GM04503 (cell line): ENCODE measurements around the gene THUMPD3.

Experiments
- DNase-seq: peaks from one replicate; pipeline ENCODE4 v3.0.0-alpha.2; 2012; ENCODE audit warnings: low read depth

THUMPD3 gene, protein sequence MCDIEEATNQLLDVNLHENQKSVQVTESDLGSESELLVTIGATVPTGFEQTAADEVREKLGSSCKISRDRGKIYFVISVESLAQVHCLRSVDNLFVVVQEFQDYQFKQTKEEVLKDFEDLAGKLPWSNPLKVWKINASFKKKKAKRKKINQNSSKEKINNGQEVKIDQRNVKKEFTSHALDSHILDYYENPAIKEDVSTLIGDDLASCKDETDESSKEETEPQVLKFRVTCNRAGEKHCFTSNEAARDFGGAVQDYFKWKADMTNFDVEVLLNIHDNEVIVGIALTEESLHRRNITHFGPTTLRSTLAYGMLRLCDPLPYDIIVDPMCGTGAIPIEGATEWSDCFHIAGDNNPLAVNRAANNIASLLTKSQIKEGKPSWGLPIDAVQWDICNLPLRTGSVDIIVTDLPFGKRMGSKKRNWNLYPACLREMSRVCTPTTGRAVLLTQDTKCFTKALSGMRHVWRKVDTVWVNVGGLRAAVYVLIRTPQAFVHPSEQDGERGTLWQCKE

DNA sequence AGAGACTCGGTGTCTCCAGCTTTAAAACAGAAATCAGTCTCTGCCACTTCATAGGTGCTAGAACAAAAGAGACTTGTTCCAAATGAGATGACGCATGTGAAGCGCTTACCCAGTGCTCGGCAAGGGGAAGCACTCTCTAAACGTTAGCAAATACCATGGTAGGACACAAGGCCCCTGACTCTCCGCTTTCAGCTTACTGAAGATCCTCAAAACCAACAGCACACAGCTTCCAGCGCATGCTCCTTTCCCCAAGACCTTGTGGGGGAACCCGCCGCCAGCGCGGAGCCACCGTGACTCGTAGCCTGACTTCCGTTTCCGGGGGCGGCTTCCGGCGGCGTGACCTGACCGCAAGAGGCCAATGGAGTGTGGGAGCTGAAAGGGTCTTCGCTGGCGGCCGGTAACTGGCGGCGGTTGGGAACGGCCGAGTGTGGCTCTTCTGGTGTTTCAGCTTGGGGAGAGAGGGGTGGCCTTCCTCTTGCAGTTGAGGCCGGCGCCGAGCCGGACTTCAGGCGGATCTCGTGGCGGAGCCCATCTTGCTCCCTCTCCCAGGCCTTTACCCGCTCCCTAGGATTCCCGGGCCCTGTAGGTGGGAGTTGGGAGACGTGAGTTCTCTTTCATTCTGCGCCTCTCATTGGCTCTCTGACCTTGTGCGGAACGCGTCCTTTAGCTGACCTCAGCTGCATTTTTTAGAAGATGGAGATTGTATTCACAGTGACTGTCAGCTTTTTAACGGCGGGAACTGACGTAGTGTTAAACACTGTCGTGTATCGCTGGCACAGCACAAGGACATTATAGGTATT, at the start of gene THUMPD3:
TSS of gene THUMPD3 (plus strand) at position 324 of the 800 bp plus-strand sequence. CDS start 2,015 bp downstream, outside the sequence.
- DNase-seq, result peak; percentile 63

DNA sequence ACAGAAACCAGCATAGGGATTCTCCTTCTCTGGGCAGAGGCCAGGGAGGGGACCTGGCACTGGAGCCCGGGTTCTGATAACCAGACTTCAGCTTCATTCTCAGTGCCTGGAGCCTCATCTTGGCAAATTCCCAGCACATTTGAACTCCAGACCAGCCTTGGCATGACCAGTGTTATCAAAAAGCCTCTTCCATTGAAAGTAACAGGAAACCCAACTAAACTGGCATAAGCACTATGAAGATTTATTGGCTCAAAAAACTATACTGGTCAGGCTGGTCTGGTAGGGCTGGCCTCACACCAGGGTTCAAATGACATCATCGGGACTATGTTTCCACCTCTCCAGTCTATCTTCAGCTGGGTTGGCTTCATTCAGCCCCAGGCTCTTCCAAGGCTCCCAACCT, 48.1 kb upstream of the THUMPD3 start:
- no peak for DNase-seq

GRCh38 chr3:9316881-9317361, 45.9 kb upstream of the THUMPD3 start:
- no peak for DNase-seq

- DNase-seq, result no peak
Observed at GRCh38 chr3:9322780-9323179, 40.1 kb upstream of the THUMPD3 start.

- DNase-seq, result no peak
Observed at GRCh38 chr3:9324944-9325343, 37.9 kb upstream of the THUMPD3 start.

DNA sequence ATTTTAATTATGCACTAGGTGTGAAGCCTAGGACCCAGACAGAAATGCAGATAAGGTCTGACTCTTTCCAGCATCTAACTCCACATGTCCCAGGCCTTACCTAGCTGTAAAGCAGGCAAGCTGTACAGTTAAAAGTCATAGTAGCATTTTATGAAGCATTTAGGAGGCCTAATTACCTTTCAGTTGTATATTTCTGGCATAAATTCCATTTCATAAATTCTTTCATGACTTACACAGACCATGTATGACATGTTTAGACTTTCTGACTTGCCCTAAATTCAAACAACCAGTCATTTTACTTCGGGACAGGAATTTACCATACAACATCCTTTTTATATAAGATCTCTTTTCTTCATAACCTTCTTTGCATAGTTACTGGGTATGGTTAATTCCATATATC, 35.3 kb upstream of the THUMPD3 start:
- no peak for DNase-seq

- DNase-seq, result no peak
Observed at GRCh38 chr3:9330166-9330703, 32.6 kb upstream of the THUMPD3 start.

- DNase-seq, result no peak
Observed at GRCh38 chr3:9331171-9331570, 31.7 kb upstream of the THUMPD3 start.

DNA sequence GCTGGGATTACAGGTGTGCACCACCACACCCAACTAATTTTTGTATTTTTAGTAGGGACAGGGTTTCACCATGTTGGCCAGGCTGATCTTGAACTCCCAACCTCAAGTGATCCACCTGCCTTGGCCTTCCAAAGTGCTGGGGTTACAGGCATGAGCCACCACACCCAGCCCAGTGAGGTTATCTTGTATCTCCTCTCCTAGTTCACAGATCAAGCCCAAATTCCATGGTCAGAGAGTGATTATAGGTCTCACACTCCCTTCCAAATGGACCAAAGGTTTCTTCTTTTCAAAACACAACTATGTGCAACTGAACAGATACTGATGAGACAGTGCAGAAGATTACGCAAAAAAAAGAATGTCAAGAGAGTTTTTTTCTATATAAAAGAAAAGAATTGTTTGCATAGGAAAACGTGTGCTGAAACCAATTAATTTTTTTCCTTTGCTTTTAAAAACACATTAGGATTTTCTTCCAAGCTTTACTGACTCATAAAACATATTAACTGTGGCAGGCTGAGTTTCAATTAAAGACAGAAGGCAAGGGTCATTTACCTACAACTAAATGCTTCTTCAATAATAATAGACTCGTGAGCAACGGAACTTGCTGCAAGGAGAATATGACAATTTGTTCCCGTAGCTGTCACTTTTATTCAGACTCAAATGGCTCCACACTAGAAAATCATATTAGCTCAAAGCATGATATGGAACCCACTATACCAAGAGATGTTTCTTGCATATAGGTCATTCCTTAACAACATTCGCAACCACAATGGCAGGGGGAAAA, 30.4 kb upstream of the THUMPD3 start:
- no peak for DNase-seq

DNA sequence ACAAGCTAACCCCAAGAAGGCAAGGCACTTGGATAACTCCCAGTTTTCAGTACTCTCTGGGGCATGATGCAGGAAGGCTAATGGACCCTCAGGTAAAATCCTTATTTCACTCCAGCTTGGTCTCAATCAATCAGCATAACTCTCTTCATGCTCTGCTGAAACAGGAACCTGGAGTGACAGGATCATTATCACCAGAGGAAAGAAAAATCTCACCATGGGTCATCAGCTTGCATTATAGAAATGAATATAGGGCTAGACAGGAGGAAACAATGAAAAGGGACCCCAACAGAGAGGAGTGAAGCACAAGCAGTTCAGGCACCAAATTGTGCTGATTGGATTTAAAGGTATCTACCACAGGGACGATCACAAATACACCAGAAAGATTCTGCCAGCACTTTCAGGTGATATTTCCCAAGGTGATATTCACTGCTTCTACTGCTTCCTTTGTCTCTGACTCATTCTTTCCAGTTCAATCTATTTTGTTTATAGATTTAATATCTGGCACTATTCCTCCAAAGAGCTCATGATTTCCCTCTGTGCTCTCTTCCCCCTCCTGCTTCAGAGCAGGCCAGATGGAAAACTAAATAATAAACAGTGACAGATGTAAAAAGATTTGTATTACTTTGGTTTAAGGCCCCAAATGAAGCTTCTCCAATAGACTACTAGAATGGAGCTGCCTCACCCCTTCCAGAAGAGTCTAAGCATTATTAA, 22.9 kb upstream of the THUMPD3 start:
- DNase-seq, result no peak

DNA sequence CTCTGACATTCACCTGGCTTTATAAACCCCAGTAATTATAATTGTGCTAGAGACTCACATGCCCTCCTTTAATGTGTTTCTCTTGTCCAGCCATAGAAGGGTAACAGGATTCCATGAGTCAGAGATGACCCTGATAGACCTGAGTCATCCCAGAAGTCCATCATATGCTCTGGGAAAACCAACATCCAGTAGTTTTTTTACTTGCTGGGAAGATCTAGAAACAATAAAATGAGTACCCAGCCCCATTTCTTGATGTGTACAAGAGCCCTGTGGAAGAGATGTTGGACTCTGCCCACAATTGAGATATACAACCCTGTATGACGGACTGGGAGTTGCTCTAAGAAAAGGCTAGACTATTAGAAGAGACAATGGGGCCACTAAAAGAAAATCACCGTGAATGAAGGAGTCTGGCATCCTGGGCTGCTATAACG, 22.4 kb upstream of the THUMPD3 start:
- DNase-seq, result peak; percentile 74

DNA sequence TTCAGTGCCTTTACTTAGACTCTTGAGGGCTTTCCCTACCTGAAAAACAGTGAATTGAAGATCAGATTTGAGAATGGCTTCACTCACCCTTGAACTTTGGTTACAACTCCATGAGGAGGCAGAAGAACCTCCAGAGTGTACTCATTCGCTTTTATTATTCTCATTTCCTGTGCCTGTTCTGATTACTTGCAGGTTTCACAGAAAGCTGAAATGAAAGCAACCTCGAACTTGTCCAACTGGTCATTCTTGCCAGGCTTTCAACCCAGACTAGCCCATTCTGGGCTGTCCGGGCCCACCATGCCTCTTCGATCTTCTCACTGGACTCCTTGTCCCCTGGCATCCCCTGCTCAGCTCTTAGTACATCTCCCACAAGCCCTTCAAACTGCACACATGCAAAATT, 20.2 kb upstream of the THUMPD3 start:
- no peak for DNase-seq

GRCh38 chr3:9343115-9343514, 19.7 kb upstream of the THUMPD3 start:
- DNase-seq, result no peak

- no peak for DNase-seq
Observed at GRCh38 chr3:9345041-9345440, 17.8 kb upstream of the THUMPD3 start.

GRCh38 chr3:9346141-9346540, 16.7 kb upstream of the THUMPD3 start:
- DNase-seq, result no peak

DNA sequence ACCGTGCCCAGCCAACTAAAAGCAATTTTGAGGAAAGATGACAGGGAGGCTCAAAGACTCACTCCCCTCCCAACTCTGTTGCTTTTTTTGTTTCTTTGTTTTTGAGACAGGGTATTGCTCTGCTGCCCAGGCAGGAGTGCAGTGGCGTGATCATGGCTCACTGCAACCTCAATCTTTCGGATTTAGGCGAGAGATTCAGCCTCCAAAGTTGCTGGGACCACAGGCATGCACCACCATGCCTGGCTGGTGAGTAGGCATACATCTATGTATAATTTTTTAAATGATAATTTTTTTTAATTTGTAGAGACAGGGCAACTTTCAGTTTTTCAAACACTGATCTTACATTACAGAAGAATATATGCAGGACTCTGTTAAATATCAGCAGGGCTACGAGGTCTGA, 15.8 kb upstream of the THUMPD3 start:
- DNase-seq, result no peak

DNA sequence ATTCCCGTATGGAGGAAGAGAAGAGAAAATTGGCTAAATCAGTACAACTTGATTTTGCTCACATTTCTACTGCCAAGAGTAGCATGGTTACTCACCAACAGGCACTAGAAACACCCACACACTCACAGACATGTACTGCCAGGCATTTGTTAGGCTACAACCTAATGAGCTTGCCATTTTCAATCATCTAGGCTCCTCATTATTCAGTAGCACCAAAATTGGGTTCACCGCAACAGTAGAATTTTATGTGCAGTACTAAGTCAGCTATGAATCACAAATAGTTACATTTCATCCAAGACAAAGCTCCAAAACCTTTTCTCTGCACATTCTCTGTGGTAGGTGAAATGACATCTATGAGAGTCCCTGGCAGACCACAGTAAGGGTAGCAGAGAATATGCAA, 15.0 kb upstream of the THUMPD3 start:
- DNase-seq, result peak; percentile 86

- peak; percentile 71 for DNase-seq
Observed at GRCh38 chr3:9349321-9350117, 13.3 kb upstream of the THUMPD3 start.

- DNase-seq, result no peak
Observed at GRCh38 chr3:9351709-9352126, 11.1 kb upstream of the THUMPD3 start.
